Bronchial epithelial cell (primary cell): ENCODE results near the gene IER2. TPM values are rescaled to one million over a fixed set of nuclear protein-coding genes. Genes with fewer than 3 reads are reported as not detected.

Source experiments
- DNase-seq: peaks from one replicate; pipeline ENCODE4 v3.0.0-alpha.2; 2010; ENCODE audit warnings: low read depth
- FAIRE-seq: peaks from 2 replicates; lab custom pipeline; 2011; peaks lifted over from hg19 to GRCh38; lab: Jason Lieb, UNC
- H3K27me3 ChIP-seq: 2 replicates; pipeline ENCODE4 v1.5.1; 2011; ENCODE audit warnings: low read length; ENCODE audit not compliant: control insufficient read depth, insufficient read depth
- H3K36me3 ChIP-seq: 2 replicates; pipeline ENCODE4 v1.5.1; 2011; ENCODE audit warnings: low read length; ENCODE audit not compliant: control insufficient read depth, insufficient read depth
- H3K4me3 ChIP-seq: 2 replicates; pipeline ENCODE4 v1.5.1; 2011; ENCODE audit warnings: mild to moderate bottlenecking, low read depth, low read length, control low read depth
- total RNA-seq: library from RNA; depleted of rRNA; stranded (reverse); fragments of >200 nt; gene quantifications from 2 replicates; pipeline ENCODE4 v1.2.1, GENCODE V29; 2014
- TF ChIP-seq, protein P1 (sequence below): IDR thresholded peaks from 2 replicates; pipeline ENCODE4 v1.5.1; 2011; ENCODE audit warnings: mild to moderate bottlenecking, moderate library complexity, low read length, control low read depth, inconsistent platforms; ENCODE audit not compliant: insufficient read depth, severe bottlenecking

Gene IER2
- total RNA-seq, 1 donor from 2014 or later: 32.1 TPM

DNA sequence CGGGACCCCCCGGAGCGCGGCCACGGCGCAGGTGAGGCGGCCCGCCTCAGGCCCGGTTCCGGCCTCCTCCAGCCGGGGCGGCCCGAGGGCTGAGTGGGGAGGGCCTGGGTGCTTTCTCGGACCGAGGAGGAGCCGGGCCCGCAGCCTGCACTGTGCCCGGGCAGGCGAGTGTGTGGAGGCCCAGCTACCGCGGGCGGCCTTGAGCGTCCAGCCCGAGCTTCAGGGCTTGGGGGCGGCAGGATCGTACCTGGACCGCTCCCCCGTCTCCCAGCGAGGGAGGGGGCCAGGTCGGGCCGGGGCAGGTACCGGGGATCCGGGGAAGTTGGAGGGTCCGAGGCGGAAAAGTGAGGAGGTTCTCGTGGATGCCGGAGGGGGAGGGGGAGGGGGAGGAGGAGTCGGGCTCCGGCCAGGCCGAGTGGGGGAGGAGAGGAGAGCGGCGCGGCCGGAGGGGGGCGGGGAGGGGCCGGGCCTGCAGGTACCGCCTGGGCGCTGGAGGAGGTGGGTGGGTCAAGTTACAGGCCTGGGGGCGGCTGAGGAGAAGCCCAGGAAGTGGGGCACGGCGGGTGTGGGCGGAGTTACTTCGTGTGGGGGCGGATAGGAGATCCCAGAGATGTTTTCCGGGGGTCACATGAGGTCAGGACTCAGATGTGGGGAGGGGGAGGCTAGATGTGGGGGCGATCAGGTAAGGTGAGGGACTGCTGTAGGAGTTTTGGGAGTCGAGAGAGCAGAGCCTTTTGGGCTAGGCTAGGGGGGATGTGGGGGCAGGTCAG lies 31.6 kb upstream of the IER2 start:
- peaks cover 7% of the 10 kb centered on the region for H3K36me3 ChIP-seq
- no peak for FAIRE-seq

DNA sequence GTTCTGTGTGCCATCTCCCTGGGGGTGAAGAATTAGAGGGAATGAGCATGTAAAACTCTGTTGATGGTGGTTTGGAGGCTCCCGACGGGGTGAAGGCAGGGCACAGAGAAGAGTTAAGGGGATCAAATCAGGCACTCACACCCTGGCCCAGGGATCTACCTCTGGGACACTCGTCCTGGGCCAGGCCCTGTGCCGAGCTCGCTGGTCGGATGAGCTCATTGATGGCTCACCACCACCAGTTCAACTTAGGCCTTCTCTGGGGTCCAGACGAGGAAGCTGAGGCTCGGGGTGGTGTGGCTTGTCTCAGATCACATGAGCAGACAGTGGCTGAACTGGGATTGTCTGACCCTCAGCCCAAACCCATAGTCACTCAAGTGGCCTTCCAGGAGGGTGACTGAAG lies 30.6 kb upstream of the IER2 start:
- DNase-seq (no peak), FAIRE-seq (no peak)
- no peak overlapping the region for H3K4me3 ChIP-seq
- H3K36me3 ChIP-seq: peaks cover 7% of the 10 kb centered on the region
- TF ChIP-seq, protein P1, sequence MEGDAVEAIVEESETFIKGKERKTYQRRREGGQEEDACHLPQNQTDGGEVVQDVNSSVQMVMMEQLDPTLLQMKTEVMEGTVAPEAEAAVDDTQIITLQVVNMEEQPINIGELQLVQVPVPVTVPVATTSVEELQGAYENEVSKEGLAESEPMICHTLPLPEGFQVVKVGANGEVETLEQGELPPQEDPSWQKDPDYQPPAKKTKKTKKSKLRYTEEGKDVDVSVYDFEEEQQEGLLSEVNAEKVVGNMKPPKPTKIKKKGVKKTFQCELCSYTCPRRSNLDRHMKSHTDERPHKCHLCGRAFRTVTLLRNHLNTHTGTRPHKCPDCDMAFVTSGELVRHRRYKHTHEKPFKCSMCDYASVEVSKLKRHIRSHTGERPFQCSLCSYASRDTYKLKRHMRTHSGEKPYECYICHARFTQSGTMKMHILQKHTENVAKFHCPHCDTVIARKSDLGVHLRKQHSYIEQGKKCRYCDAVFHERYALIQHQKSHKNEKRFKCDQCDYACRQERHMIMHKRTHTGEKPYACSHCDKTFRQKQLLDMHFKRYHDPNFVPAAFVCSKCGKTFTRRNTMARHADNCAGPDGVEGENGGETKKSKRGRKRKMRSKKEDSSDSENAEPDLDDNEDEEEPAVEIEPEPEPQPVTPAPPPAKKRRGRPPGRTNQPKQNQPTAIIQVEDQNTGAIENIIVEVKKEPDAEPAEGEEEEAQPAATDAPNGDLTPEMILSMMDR: no peak
- no peaks in the 10 kb centered on the region for H3K27me3 ChIP-seq

More for the DNA sequence above, 31.6 kb upstream of the IER2 start:
- Histone ChIP-seq H3K27me3 (no peaks in the 10 kb centered on the region), H3K4me3 (peak overlapping the region; percentile 93)
- TF ChIP-seq, protein P1: no peak
- peak; percentile 35 for DNase-seq

DNA sequence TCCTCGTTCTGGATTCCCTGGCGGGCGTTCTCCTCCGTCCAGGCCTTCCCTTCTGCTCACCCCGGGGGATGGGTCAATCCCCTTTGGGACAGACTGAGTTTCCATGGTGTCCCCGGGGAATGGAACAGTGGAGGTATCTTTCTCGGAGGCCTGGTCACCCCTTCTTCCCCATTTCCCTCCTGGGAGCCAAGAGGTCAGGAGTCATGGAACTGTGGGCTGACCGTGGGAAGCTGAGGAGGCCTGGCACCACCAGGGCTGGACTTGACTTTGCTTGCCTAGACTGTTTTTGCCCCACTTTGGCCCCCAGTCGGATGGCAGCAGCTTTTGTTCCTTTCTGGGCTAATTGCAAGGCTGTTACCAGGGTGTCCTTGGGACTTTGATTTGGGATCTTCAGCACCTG lies 30.2 kb upstream of the IER2 start:
- DNase-seq (no peak), FAIRE-seq (no peak)
- H3K4me3 ChIP-seq: no peak overlapping the region
- peaks cover 6% of the 10 kb centered on the region for H3K36me3 ChIP-seq
- no peaks in the 10 kb centered on the region for H3K27me3 ChIP-seq
- TF ChIP-seq, protein P1: no peak

DNA sequence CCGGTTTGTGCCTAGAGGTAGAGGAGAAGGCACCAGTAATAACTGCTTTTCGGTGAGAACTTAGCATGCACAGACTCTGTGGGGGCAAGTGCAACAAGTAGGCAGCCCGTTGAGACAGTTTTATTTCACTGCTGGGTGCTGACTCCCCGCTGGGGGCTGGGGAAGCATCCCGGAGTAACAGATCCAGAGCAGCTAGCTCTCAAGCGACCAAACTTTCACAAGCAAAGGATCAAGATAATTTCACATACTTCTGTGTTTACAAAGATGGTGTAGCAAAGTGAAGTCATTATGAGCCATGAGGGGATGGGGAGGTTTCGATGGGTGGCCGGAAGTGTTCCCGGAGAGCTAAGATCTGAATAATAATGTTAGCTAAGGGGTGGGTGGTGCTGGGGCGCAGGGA lies 29.4 kb upstream of the IER2 start:
- TF ChIP-seq, protein P1: no peak
- Histone ChIP-seq H3K36me3 (peaks cover 4% of the 10 kb centered on the region), H3K27me3 (no peaks in the 10 kb centered on the region), H3K4me3 (no peak overlapping the region)
- DNase-seq: no peak
- FAIRE-seq: no peak

DNA sequence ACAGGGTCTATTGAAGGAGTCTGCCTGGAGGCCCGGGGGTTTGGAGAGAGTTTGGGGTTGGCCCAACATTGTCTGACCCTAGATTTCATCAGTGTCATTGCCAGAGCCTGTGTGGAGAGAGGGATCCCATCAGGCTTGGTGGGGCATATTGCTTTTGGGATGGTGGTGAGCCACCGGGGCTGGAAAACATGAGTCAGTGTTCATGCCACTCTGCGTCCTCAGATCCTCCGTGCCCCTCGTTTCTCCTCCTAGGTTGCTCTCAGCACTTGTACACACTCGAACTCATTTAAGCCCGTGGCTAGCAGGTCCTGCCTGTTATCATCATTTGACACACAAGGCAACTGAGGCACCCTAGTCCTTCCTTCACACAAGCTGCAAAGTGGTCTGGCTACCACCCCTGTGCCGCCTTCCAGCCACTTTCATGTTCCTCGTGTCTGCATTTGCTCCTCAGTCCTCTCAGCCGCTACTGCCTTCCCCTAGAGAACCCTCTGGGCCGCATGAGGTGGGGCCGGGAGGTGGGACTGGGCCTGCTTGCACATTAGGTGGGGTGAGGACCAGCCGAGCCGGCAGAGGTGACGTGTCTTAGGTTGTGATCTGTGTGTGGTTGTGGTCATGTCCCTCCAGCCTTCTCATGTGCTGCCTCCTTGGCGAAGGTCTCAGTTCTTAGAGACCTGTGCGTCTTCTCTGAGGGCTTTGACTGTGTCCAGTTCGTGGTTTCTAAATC lies 28.5 kb upstream of the IER2 start:
- TF ChIP-seq, protein P1: no peak
- no peaks in the 10 kb centered on the region for H3K27me3 ChIP-seq
- H3K36me3 ChIP-seq: peaks cover 6% of the 10 kb centered on the region
- no peak overlapping the region for H3K4me3 ChIP-seq
- DNase-seq (no peak), FAIRE-seq (no peak)
